NCI-H526 treated with DMSO at 0.1 percent for 48 hours (cell line): ENCODE measurements around the gene TMEM135.
"Not testable (repeated sequence)": the region's sequence is repeated elsewhere in the genome, so short reads cannot be mapped to it uniquely, and the experiment has no call there.

ENCODE experiments used
- DNase-seq: peaks from one replicate; lab custom pipeline; 2025; lab: John Stamatoyannopoulos, UW

TMEM135 gene

DNA sequence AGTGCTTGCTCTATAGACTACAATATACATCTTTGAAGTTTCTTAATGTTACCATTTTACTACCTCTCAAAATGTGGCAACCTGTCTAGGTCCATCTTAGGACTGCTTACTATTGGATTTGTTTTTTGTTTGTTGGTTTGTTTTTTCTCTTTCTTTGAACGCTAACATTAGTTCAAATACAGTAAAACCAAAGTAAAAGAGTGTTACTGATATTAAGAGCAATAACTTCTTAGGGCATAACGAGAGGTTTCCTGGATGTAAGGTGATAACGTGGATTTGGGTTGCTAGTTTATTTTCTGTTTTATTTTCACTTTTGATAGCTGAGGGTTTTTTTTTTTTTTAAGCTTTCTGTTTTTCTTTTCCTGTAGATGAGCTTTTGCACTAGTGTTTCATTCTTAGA lies 43.6 kb downstream of the TMEM135 start:
- no peak for DNase-seq

DNA sequence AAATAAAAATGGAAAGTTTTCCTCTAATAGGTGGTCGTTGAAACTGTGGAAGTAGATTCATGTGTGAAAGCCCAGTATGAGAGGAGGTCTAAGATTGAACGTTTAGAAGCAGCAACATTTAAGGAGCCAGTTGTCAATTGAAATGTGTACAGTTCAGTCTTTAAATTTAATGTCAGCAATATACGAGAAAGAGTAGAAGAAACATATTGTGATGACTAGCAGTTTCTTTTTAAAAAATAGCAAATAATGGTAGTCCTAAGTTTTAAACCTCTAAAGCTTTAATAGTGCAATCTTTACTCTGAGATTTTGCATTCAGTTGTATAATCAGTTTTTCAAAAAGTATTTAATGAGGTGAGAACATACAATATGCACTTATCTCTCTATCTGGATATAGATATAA lies 44.9 kb downstream of the TMEM135 start:
- no peak for DNase-seq

DNA sequence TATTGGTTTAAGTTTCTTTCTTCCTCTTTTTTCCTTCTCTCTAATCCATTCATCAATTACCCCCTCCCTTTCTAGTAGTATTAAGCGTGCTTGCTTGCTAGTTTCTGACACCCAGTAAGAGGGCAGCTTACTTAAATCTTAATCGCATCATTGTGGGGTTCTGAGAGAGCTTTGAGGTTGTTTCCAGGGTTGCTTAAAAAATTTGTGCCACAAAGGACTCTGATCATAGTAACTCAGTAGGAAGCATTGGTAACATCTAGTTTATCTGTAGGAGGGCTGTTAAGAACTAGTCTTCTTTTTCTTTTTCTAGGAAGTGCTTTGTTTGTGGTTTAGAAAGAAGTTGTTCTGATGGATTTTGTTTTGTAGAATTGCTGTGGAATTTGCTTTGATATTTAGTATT lies 45.3 kb downstream of the TMEM135 start:
- no peak for DNase-seq

DNA sequence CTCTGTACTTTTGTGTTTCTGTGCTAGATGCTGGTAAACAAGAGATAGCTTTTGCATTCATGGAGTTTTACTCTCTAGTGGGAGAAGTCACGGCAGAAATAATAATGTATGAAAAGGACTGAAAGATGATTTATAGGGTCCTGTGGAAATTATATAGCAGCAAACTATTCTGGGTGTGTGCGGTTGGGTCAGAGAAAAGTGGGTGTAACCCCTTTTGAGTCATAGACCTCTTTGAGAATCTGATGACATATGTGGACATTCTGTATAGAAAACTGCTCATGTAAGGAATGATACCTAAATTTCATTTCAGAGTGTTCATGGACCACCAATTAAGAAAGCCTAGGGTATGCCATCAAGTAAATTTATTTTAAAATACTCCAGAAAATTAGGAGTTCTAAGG lies 54.4 kb downstream of the TMEM135 start:
- no peak for DNase-seq

DNA sequence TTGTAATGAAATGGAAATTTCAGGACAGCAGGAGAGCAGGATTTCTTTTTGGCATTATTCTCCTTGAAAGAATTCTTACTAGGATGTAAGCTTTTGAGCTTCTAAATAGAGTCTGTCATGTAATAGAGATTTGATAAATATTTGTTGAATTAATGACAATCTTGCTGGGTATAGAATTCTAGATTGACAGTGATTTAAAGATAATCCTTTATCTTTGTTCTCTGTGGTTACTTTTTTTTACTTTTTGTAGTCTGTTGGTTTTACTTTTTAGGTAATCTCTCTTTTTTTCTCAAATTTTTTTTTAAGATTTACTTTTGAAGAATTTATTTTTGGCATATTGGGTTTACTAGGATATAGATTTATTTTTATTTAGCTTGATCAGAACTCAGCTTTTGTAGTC lies 54.8 kb downstream of the TMEM135 start:
- no peak for DNase-seq

DNA sequence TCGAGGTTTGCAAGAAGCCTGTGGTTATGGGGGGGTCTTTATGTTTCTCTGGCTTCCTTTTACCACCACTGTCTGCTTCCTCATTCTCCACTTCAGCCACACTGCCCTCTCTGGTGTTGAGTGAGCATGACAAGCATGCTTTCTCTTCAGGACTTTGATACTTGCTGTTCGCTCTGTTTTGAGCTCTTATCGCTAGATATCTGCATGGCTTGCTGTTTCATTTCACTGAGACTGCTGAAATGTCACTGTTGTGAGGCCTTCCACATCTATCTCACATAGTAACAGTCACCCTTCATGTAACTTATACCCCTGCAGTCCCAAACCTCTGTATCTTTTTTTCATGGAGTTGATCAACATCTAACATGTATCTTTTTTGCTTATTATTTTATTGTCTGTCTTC lies 59.8 kb downstream of the TMEM135 start:
- DNase-seq, result peak; percentile 38

DNA sequence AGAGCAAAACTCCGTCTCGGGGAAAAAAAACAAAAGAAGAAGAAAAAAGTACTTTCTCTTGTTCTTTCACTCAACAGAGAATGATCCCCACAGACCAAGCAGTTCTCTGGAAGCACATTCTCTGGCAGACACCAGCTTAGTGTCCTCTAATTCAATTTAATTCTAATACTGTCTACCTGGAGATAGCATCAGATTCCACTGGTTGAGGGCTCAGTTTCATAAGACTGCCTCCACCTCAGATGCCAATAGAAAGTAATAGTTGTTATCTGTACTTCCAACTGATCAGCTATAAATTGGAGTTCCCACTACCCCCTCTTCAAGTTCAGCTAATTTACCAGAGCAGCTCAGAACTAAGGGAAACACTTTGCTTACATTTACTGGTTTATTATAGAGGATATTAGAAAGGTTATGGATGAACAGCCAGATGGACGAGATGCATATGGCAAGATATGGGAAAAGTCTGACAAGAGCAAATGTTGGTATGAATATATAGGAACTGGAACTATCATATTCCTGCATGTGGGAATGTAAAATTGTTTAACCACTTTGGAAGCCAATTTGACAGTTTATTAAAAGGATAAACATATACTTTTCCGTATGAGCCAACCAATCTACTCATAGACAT lies 64.3 kb downstream of the TMEM135 start:
- DNase-seq, result no peak

DNA sequence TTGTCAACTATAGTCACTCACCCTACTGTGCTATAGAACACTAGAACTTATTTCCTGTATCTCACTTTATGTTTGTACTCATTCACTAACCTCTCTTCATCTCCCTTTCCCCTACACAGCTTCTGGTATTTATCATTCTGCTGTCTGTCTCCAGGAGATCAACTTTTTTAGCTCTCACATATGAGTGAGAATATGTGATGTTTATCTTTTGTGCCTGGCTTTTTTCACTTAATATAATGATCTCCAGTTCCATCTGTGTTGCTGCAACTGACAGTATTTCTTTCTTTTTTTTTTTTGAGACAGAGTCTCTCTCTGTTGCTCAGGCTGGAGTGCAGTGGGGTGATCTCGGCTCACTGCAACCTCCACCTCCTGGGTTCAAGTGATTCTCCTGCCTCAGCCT lies 68.1 kb downstream of the TMEM135 start:
- not testable (repeated sequence) for DNase-seq

DNA sequence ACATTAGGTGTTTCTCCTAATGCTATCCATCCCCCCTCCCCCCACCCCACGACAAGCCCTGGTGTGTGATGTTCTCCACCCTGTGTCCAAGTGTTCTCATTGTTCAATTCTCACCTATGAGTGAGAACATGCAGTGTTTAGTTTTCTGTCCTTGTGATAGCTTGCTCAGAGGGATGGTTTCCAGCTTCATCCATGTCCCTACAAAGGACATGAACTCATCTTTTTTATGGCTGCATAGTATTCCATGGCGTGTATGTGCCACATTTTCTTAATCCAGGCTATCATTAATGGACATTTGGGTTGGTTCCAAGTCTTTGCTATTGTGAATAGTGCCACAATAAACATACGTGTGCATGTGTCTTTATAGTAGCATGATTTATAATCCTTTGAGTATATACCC lies 69.6 kb downstream of the TMEM135 start:
- DNase-seq, result not testable (repeated sequence)

DNA sequence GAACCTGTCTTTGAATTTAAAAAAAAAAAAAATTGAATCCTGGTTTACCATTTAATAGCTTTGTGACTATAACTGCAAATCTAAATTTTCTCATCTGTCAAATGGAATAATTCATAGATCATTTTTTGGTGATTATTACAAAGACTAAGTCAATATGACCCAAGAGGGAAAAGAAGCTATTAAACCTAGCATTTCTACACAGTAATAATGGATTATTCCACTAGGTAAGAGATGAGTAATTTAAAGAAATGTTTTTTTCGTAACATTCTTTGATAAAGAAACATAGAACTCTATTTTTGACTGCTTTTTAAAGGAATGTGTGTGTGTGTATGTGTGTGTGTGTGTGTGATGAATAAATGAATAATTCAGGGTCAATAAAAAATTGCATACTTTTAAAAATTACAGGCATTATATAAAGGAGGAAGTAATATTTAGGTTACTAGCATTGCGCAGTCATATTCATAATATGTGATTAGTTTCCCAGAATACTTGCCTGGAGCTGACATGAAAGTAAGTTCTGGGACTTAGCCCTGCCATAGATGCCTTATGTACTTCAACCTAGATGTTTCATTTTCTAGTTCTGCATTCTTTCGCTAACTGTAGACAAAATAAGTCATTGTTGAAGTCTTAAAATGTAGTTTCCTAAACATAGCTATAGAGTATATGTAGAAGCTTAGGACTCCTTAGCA lies 72.9 kb downstream of the TMEM135 start:
- no peak for DNase-seq

DNA sequence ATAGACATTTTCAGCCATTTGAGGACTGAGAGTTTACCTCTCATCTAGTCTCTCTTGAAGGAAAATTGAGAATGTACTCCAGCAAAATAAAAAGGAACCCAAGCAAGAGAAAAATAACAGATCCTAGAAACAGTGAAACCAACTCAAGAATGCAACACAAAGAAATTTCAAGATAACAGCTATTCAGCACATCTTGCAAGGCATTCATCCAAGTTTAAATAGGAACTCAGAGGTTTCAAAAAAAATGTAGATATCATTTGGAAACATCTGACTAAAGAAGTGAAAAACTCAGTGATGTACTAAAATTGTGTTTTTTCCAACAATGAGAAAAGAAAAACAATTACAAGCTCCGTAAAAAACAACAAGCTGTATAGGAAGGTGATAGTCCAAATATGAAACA lies 76.4 kb downstream of the TMEM135 start:
- DNase-seq, result no peak

DNA sequence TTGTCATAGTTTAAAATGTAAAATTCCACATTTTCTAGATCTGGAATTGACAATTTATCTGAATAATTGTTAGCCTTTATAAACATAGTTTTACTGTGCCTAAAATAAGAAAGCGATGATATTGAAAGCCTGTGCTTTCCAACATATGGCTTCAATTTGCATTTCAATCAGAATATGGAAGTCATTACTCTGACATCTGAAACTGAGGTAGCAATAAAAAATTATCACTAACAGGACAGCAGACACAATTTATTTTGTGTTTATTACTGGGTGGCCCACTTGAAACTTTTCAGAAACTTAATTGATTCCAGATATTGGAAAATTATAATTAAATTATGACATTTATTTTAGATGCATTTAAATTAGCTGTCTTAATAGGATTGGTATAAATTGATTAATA lies 78.5 kb downstream of the TMEM135 start:
- no peak for DNase-seq

DNA sequence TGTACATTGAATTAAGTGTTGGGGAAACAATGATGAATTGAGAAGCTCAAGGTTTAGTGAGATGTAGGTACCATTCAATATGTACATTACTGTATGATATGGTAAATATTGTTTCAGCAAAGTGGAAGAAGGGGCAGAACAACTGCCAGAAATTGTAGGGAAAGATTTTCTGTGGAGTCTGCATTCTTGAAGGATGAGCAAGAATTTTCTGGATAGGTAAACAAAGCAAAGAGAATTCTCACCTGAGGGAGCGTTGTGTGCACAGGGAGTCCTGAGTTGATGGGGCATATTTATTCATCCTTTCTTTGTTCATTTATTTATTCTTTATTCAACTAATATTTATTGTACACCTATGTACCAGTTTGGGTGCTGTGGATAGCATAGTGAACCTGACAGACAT lies 83.2 kb downstream of the TMEM135 start:
- DNase-seq, result no peak

DNA sequence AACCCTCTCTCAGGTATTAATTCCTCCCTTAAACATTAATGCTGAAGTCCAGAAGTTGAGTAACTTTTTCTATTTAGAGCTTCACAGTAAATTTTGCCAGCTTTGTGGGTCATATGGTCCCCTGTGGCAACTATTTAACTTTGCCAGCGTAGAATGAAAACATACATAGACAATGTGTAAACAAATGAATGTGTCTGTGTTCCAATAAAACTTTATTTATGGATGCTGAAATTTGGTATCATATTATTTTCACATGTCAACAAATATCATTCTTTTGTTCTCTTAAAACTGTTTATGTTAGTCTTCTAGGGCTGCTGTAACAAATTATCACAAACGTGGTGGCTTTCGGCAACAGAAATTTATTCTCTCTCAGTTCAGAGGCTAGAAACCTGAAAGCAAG lies 85.1 kb downstream of the TMEM135 start:
- no peak for DNase-seq

DNA sequence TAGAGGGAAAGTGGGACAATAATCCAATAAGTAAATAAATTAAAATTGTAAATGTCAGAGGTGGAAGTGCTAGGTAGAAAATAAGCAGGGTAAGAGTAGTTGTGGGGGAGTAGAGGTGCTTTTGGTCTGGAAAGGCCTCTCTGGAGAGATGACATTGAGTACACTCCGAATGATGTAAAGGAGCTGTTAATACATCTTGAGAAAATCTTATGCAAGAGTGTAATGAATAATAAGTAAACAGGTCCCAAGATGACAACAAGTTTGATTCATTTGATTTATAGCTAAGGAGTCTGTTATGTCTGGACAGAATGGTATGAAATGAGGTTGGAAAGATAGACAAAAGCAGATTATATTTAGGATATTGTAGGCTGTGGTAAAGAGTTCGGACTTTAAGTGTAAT lies 87.5 kb downstream of the TMEM135 start:
- DNase-seq, result no peak

DNA sequence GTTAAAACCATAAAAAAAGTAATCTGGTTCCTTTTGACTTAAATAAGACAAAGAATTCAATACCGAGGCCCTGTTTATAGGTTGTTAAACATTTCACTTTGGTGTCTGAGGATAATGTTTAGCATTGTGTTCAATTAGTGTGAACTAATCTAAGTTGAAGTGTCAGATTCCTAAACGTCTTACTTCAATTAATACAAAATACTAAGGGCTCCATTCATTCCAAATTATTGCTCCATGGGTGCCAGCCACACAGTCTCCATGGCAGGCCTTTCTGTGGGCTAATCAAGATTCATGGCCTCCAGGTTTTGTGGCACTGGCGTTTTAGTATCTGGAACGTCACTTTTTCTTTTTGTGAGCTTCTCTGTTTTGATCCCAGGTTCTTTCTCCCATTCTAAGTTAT lies 89.4 kb downstream of the TMEM135 start:
- no peak for DNase-seq

DNA sequence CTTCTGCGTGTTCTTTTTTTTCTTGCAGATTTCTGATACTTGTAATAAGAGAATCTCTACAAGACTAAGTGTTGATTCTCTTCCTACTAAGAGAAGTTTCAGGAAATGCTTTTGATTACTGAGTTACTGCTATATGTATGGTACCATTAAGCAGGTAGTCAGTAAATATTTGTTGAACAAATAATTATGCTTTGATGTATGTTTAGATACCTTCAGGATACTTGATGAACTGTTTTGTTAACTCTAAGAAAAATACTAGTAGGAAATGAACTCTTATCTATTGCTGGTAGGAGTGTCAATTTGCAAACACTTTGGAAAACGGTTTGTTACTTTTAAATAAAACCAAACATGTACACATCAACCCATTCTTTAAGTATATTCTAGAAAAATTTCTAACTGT lies 90.6 kb downstream of the TMEM135 start:
- no peak for DNase-seq

DNA sequence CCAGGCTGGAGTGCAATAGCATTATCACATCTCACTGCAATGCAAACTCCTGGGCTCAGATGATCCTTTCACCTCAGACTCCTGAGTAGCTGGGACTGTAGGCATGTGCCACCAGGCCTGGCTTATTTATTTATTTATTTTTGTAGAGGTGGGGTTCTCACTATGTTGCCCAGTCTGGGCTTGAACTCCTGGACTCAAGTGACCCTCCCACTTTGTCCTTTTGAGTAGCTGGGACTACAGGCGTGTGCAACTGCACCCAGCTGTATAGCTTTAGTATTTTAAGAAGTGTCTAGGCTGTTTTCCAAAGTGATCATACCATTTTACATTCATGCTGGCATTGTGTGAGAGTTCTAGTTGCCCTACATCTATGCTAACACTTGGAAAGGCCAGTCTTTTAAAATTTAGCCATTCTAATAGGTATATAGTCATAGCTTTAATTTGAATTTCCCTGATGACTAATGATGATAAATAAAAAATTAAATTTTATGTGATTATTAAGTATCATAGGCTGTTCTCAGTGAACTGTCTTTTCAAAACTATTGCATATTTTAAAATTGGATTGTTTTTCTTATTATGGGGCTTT lies 96.9 kb downstream of the TMEM135 start:
- DNase-seq, result no peak

DNA sequence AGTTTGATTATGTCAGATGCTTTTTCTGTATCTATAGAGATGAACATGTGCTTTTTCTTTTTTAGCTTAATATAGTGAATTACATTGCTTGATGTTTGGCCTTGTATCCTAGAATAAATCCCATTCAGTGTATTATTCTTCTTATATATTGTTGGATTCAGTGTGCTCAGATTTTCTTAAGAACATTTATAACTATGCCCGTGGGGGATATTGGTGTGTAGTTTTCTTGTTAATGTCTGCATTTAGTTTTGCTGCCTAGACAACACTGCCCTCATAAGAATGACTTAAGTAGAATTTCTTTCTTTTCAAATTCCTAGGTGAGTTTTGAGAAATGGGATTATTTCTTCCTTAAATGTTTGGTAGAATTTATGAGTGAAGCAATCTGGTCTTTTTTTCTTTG lies 98.5 kb downstream of the TMEM135 start:
- no peak for DNase-seq

DNA sequence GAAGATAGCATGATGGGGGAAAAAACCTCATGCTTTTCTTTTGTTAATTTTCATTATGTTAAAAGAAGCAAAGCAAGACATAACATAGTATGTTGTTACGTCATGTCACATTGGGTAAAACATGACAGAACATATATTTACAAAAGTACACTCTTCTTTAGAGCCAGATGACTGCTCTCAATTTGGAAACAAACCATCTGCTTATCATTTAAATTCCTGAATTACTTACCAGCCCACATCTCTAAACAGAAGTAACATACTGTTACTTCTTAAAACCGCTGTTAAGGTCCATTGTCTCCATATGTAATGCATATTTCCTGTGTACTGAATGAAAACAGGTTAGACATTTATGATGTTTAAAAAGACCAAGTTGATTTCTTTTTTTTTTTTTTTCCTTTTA lies 100.0 kb downstream of the TMEM135 start:
- no peak for DNase-seq

DNA sequence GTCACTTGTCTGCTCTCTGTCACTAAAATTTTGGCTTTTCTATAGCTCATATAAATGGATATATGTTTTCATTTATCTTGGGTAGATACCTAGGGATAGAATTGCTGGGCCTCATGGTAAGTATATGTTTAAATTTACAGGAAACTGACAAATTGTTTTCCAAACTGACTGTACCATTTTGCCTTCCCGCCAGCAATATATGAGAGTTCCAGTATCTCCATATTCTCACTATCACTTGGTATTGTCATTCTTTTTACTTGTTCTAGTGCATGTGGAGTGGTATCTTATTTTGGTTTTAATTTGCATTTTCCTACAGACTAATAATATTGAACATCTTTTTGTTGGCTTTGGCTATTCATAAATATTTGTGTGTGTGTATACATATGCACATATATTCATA lies 101.7 kb downstream of the TMEM135 start:
- DNase-seq, result no peak

DNA sequence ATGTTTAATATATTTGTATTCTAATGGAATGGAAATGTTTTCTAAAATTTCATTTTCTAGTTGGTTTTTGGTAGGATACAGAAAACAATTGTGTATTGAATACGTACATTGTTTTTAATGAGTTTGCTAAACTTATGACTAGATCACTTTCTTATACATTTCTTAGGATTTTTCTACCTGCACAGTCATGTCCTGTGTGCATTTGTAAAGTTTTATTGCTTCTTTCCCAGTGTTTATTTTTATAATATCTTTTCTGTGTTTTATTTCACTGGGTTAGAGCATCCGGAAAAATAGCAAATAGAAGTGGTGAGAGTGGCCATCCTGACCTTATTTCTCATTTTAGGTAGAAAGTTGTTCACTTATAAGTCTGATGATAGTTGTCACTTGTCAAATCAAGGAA lies 103.6 kb downstream of the TMEM135 start:
- DNase-seq, result no peak

DNA sequence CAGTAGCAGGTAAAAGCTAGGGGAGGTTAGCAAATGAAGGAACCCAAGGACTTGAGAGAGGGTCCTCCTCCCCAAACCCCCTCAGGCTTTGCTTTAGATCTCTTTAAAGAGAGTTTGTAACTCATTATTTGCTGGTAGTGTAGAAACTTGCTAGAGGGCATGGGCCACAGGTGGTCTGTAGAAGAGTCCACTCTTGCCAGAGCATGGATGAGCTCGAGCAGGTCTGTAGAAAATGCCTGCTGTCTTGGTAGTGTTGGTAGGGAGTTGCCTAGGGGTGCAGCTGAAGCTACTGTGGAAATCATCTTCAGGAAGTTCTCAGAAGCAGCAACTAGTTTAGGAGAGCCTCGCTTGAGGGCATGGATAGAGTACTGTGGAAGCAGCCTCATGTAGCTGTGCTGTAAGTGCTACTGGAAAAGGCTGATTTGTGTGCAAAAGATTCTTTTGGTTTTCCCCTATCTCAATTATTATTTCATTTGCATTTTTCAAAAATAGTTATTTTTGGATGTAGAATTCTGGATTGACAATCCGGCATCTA lies 104.3 kb downstream of the TMEM135 start:
- no peak for DNase-seq

DNA sequence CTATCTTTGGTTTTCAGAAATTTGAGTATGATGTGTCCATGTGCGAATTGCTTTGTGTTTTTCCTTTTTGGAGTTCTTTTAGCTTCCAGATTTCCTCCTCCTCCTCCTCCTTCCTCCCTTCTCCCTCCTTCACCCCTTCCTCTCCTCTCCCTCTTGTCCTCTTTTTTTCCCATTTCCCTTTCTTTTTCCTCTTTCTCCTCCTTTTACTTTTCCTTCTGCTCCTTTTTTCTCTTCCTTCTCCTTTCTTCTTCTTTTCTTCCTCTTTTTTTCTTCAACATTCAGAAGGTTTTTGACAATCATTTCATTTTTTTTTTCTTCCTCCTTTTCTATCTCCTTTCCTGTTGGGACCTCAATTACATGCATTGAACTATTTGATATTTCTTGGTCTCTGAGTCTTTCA lies 104.9 kb downstream of the TMEM135 start:
- DNase-seq, result no peak
